GM18517 (cell line): Measurements from ENCODE around the gene SPRR5.

ENCODE experiments used
- ATAC-seq: cut with Tn5 transposase; IDR thresholded peaks from one replicate; pipeline ENCODE4 v1.9.1; 2021; ENCODE audit warnings: mild to moderate bottlenecking, moderate library complexity; ENCODE audit not compliant: unreplicated experiment

The SPRR5 gene, protein sequence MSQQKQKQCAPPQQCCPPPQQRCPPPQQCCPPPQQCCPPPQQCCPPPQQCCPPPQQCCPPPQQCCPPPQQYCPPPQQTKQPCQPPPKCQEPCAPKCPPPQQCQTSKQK

DNA sequence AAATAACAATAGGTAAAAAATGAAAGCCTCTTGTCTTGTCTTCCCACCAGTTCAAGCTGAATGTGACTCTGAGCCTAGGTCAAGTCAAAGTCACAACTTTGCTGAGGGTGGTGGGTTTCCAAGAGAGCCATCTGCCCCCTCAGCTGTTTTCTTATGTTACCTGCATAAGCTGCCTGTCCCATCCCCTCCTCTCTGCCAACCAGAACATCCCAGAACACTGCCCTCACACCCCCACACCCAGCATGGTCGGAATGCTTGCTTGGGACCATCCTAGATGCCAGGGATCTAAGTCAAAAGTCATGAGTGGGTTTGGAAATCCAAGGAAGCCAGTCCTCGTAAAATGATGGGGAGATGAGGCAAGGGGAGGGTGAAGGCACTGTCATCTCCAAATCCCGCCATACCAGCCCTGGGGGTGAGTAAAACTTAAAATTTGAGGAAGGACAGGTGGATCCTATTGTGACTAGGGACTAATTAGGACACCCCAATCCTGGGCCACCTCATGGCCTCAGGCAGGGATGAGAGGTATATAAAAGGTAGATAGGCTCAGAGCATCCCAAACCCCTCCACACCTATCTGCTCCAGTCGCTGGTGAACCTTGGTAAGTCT lies at the start of gene SPRR5:
Gene SPRR5 (plus strand): TSS at position 556 of the 606 bp plus-strand sequence. CDS start 1,349 bp downstream, outside the sequence.
- no peak for ATAC-seq

DNA sequence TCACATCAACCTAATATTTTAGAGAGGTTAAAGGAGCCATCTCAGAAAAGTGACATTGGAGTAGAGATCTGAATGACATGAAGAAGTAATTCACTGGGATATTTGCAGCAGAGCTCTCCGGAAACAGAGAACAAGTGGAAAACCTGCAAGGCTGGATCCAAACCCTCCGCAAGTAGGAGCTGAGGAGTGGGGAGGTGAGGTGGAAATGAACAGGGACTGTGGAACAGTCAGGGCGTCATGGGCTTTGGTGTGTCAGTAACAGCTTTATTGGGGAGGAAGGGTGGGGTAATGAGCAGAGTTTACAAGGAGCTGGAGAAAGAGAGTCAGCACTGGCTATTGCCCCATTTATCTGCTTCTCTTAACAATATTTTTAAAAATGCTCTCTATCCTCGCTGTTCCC lies 48.0 kb upstream of the SPRR5 start:
- no peak for ATAC-seq

DNA sequence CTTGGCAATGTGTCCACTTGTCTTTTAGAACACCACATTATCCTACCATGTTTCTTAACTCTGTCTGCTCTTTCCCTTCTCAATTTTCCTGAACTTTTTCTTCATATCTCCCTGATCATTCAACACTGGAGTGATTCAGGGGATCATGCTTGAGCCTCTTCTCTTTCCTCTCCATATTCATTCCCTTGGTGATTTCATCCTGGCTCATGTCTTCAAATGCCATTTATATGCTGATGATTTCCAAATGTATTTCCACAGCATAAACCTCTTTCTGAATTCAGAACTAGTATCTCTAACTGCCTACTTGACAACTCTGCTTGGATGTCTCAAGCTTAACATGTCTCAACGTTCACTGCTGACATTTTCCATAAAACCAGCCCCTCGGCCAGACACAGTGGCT lies 47.1 kb upstream of the SPRR5 start:
- ATAC-seq = no peak

DNA sequence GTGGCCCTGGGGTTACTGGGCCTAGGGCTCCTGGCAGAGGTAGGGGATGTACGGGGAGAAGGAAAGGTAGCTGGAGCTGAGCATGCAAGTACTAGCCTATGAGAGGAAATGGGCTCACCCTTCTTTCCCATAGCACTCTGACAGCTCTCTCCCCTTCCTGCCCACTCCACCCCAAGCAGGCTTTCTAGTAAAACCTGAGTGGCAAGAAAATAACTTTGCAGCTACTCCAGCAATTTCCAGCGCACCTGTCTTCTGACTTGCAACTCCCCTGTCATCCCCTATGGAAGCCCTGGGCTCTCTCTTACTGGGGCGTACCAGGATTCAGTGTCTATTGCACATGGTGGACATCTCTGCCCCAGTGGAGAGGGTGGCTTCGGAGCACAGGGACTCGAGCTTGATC lies 45.4 kb upstream of the SPRR5 start:
- no peak for ATAC-seq

DNA sequence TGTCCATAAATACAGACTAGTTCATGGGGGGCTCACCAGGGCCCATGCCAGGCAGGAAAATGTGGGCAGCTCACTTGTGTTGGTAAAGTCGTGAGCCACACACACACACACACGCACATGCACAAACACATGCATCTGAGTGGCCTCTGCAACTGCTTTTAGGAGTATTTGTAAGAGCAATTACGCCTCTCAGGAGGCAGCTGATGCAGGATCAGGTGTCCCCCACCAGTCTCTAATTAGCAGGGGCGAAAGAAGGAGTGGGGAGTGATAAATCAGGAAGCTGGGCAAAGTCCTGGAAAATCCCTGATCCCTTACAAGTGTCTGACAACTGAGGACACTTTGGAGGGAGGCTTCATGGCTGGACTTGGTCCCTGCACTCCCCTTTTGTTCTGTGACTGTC lies 44.4 kb upstream of the SPRR5 start:
- no peak for ATAC-seq

DNA sequence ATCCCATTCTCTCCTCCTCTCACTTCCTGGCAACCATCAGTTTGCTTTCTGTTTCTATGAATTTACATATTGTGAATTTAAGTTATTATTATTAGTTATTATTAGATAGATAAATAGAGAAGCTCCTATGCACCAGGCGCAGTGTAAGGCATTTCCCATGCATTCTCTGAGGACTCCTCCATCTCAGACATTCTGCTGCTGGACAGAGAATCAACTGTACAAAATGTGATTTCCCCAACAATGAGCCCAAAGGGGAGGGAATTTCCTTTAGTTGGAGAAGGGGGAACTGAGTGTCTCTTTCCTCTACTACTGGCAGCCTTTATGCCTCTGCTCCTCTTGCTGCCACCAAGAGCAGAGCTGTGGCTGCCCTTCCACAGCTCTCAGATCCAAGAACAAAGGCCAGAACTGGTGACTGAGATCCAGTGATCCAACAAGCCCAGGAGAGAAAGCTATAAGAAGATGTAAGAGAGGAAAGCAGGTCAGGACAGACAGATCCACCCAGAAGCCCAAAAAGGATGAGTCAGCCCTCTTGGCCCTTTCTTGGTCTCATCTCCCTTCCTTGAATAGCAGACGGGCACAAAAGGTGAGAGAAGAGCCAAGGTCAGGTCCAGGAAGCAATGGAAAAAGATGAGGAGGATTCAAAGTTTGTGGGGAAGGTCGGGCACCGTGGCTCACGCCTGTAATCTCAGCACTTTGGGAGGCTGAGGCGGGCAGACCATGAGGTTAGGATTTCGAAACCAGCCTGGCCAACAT lies 42.1 kb upstream of the SPRR5 start:
- no peak for ATAC-seq

DNA sequence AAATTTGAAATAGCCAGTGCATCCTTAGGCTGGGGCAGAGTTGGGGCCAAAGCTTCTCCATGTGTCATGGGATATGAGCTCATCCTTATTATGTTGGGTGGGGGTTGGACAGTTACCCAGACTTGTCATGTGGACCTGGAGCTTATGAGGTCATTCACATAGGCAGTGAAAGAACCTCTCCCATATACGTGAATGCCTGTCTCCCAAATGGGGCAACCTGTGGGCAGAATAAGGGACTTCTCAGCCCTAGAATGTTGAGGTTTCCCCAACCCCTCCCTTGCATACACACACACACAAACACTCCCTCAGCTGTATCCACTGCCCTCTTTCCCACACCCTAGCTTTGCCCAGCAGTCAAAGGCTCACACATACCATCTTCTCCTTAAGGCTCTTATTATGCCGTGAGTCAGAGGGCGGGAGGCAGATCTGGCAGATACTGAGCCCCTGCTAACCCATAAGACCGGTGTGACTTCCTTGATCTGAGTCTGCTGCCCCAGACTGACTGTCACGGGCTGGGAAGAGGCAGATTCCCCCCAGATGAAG lies 40.9 kb upstream of the SPRR5 start:
- no peak for ATAC-seq

DNA sequence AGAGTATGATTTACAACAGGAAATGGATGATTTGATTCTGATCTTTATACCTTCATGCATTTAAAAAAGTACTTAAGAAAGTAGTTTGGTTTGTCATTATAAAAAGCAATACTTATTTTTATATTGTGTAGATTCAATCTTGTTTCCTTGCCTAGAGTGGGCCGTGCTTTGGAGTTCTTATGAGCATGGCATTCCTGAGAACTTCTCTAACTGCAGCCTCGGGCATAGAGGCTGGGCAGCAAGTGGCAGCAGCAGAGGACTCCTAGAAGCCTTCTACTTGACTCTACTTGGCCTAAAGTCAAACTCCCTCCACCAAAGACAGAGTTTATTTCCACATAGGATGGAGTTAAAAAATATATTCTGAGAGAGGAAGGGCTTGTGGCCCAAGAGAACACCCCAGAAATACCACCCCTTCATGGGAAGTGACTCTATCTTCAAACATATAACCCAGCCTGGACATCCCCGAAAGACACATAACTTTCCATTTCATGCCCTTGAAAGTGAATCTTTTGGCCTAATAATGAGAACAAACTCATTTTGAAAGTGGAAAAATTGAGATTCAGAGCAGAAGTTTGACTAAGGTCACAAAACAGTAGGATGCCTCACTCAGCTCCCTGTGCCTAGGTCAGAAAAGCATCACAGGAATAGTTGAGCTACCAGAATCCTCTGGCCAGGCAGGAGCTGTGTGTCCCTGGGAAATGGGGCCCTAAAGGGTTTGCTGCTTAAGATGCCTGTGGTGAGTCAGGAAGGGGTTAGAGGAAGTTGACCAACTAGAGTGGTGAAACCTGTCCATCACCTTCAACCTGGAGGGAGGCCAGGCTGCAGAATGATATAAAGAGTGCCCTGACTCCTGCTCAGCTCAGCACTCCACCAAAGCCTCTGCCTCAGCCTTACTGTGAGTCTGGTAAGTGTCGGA lies 39.1 kb upstream of the SPRR5 start, which contains the start of gene IVL:
Gene IVL (plus strand): TSS at position 861 of the 916 bp plus-strand sequence. CDS start 1,252 bp downstream, outside the sequence.
- no peak for ATAC-seq

DNA sequence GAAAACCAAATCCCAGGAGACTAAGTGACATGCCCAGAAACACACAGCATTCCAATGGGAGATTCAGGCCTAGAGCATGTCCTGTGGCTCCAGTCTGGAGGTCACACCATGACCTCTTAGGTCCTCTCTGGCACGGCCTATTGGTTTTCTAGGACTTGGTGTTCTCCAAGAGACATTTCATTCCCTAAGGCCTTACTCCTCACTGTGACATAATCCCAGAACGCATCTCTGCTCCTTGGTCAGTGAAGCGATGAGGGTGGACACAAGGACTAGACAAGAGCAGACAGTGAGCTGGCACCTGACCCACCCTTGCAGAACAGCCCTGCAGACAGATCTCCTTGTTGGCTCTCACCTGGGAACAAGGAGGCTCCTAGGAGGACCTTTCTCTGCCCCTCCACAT lies 37.8 kb upstream of the SPRR5 start:
- ATAC-seq = no peak

DNA sequence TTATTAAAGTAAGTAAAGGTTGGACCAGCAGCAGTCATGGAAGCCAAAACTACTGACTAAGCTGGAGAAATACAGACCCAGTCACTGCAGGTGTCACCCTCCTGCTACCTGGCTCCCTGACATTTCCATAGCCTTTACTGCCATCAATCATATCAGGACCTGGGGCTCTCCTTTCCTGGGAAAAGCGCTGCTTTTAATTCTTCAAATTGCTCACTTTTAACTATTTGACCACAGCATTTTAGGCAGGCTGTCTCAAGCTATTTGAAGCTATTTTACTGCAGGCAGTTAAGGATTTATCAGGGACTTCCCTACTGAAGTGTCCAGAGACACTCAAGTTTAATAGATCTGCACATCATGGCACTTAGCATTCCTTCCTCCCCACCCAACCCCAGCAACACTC lies 34.5 kb upstream of the SPRR5 start:
- ATAC-seq = no peak

DNA sequence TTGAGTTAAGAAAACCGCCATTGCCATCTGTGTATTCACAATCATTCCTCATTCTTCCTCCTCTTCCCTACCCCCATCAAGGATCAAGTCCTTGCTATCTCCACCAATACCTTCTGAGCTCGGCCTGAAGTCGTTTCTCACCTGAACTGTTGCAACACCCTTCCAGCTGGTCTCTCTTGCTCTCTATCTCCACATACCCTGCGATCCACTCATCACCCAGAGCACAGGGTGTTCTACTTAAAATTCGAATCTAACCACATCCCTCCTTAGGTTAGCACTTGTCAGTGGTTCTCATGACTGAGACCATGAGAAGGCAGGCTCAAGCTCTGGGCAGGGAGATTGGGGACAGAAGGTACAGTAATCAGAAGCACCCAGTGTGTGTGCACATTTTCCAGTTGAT lies 34.1 kb upstream of the SPRR5 start:
- ATAC-seq = no peak

DNA sequence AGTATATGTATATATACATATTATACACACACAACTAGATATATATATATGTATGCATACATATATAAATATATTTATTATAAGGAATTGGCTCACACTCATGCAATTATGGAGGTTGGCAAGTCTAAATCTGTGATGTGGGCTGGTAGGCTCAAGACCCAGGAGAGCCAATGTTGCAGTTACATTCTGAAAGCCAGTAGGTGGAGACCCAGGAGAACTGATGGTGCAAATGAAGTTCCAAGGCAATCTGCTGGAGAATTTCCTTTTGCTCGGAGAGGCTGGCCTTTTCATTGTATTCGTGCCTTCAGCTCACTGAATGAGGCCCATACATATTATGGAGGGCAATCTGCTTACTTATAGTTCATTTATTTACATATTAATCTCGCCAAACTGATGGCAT lies 29.2 kb upstream of the SPRR5 start:
- ATAC-seq = no peak

DNA sequence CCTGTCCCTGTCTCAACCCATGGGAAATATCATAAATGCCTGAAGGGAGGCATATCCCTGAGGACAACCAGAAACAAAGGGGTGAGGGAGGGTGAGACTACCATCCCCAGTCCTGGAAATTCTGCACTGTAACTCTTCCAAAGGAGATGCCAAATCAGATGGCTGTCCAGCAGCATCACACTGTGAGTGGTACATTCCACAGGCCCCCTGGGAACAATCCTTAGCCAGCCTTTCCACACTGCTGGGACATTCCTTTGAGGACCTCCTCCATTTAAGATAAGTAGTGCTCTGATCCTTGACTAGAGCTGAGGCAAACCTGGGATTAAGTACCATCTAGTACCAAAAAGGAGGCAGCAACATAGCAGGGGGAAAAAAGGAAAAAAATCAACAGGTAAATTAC lies 27.9 kb upstream of the SPRR5 start:
- no peak for ATAC-seq

DNA sequence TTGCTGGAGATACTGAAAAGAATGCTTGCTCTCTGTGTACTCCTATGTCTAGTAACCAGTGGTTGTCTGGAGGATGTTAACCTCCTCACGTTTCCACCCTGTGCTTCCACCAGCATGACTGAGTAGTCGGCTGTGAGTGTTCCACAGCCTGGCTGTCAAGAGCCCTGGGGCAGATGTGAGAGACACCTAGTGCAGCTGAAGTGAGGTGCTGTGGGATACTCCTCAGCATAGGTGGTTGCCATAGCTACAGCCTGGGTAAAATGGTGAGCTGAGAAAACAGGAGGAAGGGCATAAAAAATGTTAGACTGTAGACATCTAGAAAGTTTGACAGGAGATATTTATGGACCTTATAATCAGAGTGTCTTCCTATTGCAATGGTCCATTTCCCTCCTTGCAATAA lies 22.8 kb upstream of the SPRR5 start:
- ATAC-seq = no peak

DNA sequence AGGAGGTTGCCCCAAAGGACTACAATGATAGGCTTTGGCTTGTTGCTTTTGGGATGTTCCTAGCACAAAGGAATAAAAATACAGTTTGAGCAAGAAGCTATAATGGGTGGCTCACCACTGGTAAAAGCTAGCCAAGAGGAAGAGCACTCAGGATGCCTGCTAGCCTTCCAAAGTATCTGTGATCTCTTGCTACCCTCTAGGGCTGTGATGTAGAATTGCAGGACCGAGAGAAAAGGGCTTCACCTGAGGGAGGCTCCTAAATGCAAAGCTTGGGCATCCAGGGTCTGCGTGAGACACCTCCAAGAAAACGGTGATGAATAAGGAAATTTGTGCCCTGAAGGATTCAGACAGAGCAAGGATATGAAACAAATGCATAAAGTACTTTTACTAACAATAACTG lies 20.9 kb upstream of the SPRR5 start:
- ATAC-seq = no peak

DNA sequence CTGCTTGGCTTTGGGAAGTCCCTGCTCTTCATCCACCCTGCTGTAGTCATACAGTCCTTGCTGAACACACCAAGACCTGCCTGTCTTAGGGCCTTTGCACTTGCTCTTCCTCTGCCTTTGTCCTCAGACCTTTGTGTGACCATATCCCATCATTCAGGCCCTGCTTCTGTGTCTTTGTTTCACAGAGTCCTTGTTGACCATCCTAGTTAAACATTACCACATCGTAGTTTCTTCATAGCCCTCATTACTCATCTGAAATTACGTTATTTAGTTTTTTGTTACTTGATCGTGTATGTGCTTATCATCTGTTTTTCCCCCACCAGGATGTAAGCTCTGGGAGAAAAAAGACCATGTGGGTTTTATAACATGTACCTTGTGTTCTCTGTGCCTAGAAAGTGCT lies 18.3 kb upstream of the SPRR5 start:
- no peak for ATAC-seq

DNA sequence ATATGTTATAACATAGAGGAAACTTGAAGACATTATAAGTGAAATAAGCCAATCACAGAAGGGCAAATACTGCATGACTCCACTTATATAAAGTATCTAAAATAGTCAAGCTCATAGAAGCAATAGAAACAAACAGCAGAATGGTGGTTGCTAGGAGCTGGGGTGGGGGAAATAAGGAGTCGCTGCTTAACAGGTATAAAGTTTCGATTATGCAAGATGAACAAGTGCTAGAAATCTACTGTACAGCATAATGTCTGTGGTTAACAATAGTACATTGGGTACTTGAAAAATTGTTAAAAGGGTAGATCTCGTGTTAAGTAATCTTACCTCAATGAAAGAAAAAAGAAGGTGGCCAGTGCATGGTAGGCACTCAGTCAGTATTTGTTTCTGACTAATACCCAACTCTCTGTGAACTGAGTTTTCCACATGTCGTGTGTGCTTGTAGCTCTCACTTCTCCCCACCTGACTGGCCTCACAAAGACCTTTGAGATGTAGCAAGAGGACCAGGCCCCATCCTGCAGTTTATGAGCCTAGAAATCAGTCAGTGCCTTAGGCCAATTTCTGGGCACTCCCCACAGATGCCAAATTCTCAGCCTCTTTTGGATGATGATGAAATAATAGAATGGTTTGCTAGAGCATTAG lies 14.7 kb upstream of the SPRR5 start:
- ATAC-seq = no peak

DNA sequence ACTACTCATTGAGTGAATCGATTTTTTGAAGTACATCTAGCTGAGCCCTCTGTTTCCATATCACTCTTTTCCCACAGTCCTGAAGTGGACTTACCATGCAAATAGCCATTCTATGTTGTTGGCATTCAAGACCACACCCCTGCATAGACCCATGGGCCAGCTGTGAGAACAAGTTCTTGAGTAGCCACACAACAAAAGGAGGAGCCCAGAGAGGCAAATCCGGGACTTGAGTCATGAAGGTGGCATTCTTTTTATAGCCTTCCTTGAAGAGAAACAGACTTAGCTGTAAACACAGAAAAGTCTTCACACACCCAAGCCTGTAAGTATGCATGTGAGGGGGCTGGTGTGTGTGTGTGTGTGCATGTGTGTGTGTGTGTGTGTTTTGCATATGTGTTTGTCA lies 13.8 kb upstream of the SPRR5 start:
- ATAC-seq = no peak

DNA sequence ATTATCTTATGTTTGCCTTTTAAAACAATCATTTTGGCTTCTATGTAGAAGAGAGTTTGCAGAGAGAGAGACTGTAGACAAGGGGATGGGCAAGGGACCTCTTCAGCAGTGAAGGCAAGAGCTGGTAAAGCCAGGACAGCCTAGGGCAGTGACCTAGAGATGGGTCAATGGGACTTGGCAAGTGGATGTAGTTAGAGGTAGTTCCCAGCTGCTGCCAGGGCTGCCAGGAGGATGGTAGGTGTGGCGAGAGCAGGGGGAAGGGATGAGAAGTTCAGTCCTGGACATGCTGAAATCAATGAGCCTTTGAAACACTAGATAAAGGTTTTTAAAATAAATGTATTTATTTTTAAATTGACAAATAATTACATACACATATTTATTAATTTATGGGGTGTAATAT lies 6.4 kb upstream of the SPRR5 start:
- no peak for ATAC-seq

DNA sequence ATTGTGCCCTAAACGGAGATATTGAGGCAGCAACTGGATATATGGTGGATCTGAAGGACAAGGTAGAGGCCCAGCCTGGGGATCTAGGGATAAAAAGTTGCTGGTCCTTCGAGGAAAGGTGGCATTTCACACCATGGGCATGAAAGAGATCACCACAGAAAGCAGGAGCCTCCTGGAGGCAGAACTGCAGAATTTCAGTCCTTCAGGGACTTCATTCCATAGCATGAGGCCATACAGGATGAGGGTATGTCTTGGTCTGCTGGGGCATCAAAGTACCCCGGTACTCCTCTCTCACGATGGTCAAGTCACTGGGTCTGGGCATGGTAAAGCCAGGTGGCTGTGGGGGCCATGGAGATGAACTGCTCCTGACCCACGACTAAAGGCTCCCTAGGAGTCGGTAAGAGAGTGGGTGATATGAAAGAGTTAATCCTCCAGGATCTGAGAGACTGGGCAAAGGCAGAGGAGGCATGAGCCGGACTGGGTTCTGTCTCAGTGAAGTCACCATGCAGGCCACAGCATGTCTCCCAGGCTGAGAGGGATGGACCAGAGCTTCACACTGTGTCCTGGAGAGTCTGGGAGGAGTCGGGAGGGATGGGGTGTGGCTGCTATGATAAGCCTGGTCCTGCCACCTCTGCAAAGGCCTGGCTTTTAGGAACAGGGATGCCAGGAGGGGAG lies 5.8 kb upstream of the SPRR5 start:
- no peak for ATAC-seq
